Astrocyte of the spinal cord (primary cell): ENCODE data around the gene RHEB.

Experiments used
- DNase-seq: peaks from one replicate; pipeline ENCODE4 v3.0.0; 2011; ENCODE audit warnings: low read depth, low spot score
- H3K4me3 ChIP-seq: 2 replicates; pipeline ENCODE4 v1.5.1; 2011; ENCODE audit warnings: low read depth, mild to moderate bottlenecking, low read length, moderate library complexity
- CTCF ChIP-seq: IDR thresholded peaks from 2 replicates; pipeline ENCODE4 v1.5.1; 2012; ENCODE audit warnings: low read depth, mild to moderate bottlenecking, low read length, inconsistent platforms
- in situ Hi-C: cut with HindIII; loops from 2 replicates; pipeline ENCODE4 v1.10.0; 2017; ENCODE audit warnings: low sequenced_read_pairs

Gene RHEB

DNA sequence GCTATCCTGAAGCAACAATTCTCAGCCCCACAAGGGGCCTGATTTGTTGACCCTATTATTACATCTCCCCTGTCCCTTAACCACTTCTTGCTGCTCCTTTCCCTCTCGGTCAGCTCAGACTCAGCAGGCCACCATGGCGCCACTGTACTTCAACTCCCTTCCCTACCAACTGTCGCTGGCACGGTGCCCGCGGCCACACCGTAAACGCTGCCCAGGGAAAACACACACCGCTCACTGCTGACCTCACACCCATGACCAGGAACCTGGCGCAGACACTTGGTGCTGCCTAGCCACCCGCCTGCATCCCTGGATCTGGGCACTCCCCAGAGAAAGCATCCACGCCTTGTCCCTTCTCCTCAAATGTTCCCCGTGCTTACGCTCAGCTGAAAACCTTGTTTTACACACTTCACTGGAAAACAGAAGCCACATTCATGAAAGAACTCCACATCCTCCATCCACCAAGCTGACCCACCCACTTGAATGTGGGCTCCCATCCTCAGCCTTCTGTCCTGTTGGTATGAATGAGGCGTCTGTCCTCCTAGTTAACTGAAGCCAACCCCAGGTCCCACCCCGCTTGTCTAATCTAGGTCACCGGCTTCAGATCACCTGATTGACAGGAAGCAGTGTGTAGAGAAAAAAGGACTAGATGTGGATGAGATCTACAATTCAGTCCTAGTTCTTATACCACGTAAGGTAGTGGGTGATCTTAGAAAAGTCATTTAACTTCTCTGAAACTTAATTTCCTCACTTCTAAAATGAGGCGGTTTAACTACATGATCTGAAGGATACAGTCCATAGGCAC is 51.3 kb downstream of the RHEB start:
- no peak for DNase-seq
- H3K4me3 ChIP-seq: no peak overlapping the region
- no peak for TF ChIP-seq CTCF
- in situ Hi-C loops: no loop called here

GRCh38 chr7:151465169-151465568 is 54.5 kb downstream of the RHEB start:
- DNase-seq: no peak
- no peak for TF ChIP-seq CTCF
- H3K4me3 ChIP-seq: no peak overlapping the region
- in situ Hi-C loops: no loop called here

DNA sequence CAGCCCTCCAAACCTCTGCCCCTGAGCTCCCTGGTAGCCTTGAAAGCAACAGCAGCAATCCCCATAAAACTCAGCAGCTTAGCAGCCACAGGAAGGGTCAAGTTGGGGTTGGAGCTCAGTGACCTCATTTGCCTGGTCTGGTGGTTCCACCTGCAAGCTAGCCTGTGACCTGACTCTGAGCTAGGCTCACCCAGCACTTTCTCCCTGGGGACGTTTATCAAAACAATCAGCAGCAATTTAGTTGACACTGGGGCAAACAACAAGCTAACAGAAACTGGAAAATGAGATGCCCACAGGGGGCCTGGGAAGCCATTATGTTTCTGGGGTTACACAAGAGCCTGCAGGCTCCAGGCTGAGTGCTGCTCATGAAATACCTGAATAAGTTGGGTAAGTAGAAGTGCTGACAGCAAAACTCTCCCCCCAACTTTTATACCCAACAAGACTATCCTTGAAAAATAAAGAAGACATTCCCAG is 57.4 kb downstream of the RHEB start:
- DNase-seq: no peak
- no peak overlapping the region for H3K4me3 ChIP-seq
- in situ Hi-C loops: no loop called here
- no peak for TF ChIP-seq CTCF

DNA sequence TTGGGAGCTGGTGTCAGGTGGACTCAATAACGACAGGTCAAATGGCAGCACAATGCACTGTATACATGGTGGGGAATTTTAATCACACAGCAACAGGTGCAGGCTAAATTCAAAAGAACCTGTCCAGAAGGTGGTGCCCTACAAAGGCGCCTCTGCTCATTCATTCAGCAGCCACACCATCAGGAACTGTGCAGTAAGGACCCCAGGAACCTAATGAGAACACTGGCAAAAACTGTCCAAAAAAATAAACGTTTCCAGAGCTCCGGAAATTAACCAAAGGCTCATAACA is 57.8 kb downstream of the RHEB start:
- in situ Hi-C loops: no loop called here
- DNase-seq: no peak
- TF ChIP-seq CTCF: no peak
- H3K4me3 ChIP-seq: no peak overlapping the region

DNA sequence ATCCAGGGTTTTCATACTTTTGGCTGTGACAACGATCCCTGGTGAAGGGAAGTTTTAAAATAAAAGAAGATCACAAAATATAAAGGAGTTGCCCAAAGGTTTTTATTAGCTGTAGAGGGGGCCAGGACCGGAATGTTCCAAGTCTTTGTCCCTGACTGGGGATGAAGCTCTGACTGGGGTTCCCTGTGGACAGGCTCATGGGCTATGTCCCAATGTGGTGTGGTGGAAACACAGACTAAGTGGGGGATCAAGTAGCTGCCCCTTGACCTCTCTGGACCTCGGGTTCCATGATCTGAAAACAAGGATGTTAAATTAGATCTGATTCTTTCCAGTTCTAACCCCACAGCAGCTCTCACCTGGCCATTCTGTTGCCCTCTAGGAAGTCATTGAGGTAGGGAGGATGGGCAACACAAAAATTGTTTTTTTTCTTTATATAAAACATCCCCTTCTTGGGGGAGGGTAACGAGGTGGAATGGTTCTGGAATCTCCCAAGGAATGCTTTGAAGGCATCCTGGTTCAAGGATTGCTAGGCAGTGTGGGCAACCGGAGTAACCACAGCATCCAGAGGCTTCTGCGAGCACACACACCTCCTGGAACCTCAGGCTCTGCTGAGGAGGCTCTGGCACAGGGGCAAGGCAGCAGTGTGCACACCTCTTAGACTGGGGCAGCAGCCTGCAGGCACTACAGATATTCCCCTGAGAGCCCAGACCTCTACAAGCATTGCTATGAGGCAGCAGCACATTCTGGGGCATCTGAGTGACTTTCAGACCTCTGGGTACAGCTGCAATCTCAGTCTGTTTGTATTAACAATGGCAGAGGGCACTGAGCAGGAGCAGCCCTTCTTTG is 58.4 kb downstream of the RHEB start:
- in situ Hi-C loops: no loop called here
- TF ChIP-seq CTCF: no peak

DNA sequence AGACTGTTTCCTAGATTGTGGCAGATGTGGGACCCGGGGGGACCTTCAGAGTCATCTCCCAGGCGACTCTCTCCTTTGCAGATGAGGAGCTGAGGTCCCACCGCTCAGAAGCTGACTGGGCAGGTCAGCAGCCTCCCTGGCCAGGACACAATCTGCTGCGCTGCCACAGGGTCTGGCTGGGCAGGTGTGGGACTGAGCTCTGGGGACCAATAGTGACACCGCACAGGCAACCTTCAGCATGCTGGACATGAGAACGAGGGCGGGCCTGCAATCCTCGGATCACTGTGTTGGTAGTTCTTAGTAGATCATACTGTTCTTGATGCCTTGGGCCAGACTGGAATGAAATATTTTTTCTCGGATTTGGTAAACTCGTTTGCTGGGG is 59.2 kb downstream of the RHEB start:
- in situ Hi-C loops: no loop called here
- no peak for DNase-seq
- TF ChIP-seq CTCF: no peak
- no peak overlapping the region for H3K4me3 ChIP-seq

More for the DNA sequence above, 58.4 kb downstream of the RHEB start:
- no peak overlapping the region for H3K4me3 ChIP-seq
- DNase-seq: no peak
